ENCODE results near the gene MROH8. TPM values are rescaled to one million over a fixed set of nuclear protein-coding genes. Genes with fewer than 3 reads are reported as not detected.
"Not testable (repeated sequence)": the region's sequence is repeated elsewhere in the genome, so short reads cannot be mapped to it uniquely, and the experiment has no call there.

Gene MROH8
- polyA plus RNA-seq, 6 donors from 2014 or later: 0.89 to 3.9 (median 2.2) TPM

GRCh38 chr20:37126290-37126689, 53.1 kb downstream of the MROH8 start:
- not testable (repeated sequence) for H3K27me3 Mint-ChIP-seq; H3K9me3 Mint-ChIP-seq; H3K27ac Mint-ChIP-seq; H3K4me1 Mint-ChIP-seq; H3K4me3 Mint-ChIP-seq; DNase-seq; ATAC-seq (ENCODE audit: low read depth in 2 of 2); H3K36me3 Mint-ChIP-seq

- no peak for DNase-seq
- Mint-ChIP-seq H3K4me3 (no peak overlapping the region), H3K27me3 (no peaks in the 10 kb centered on the region), H3K27ac (no peak overlapping the region), H3K4me1 (no peaks in the 10 kb centered on the region), H3K36me3 (no peaks in the 10 kb centered on the region), H3K9me3 (no peaks in the 10 kb centered on the region)
- ATAC-seq (ENCODE audit: low read depth in 2 of 2): no peak
These were observed 55.9 kb downstream of the MROH8 start for GRCh38 chr20:37123441-37123840.

DNA sequence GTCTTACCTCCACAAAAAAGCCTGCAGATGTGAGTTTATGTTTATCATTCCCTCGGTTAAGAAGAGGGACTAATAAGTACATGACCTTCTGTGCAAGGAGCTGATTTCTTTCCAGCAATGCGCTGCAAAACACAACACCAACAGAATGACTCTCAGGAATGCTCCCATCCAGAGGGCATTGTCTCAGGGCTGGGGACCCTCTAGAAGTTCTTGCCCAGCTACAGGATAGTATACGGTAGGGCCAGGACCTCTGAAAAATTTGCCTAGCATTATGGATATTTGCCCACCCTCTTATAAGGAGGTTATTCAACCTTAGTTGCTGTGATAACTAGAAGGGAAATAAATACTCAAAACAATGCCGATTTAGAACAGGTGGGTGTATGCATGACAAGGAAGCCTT, 58.9 kb downstream of the MROH8 start:
- no peaks in the 10 kb centered on the region for H3K4me1 Mint-ChIP-seq
- H3K36me3 Mint-ChIP-seq: no peaks in the 10 kb centered on the region
- H3K9me3 Mint-ChIP-seq: no peaks in the 10 kb centered on the region
- H3K27me3 Mint-ChIP-seq: no peaks in the 10 kb centered on the region
- no peak overlapping the region for H3K4me3 Mint-ChIP-seq
- no peak for DNase-seq
- no peak overlapping the region for H3K27ac Mint-ChIP-seq
- ATAC-seq (ENCODE audit: low read depth in 2 of 2): no peak

DNA sequence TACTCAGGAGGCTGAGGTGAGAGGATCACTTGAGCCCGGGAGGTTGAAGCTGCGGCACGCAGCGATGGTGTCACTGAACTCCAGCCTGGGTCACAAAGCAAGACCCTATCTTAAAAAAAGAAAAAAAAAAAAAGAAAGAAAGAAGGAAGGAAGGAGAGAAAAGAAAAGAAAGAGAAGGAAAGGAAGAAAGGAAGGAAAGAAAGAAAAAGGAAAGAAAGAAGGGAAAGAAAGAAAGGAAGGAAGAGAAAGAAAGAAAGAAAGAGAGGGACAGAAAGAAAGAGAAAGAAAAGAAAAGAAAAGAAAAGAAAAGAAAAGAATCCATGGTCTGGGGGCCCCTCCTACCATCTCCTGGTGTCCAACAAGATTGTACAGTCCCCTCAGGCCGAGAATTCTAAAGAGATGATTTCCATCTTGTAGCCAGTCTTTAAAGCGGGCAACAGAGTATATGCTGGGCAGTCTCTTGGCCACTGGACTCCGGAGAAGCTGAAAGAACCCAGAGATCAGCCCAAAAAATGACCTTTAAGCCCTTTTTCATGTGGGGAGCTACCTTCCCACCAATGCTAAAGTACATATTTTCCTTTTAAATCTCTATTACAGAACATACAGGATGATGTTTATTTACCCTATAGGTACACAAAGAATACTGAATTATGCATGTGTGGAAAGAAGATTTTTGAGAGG, 59.9 kb downstream of the MROH8 start:
- H3K4me1 Mint-ChIP-seq: no peaks in the 10 kb centered on the region
- no peak overlapping the region for H3K27ac Mint-ChIP-seq
- ATAC-seq (ENCODE audit: low read depth in 2 of 2) (no peak), DNase-seq (no peak)
- H3K27me3 Mint-ChIP-seq: no peaks in the 10 kb centered on the region
- H3K36me3 Mint-ChIP-seq: no peaks in the 10 kb centered on the region
- no peak overlapping the region for H3K4me3 Mint-ChIP-seq
- H3K9me3 Mint-ChIP-seq: no peaks in the 10 kb centered on the region

- peak overlapping the region in 1 of 6 donors; percentile 30 for H3K27ac Mint-ChIP-seq
- no peak overlapping the region for H3K4me3 Mint-ChIP-seq
- H3K4me1 Mint-ChIP-seq: no peaks in the 10 kb centered on the region
- H3K9me3 Mint-ChIP-seq: no peaks in the 10 kb centered on the region
- H3K27me3 Mint-ChIP-seq: no peaks in the 10 kb centered on the region
- ATAC-seq (ENCODE audit: low read depth in 2 of 2) (no peak), DNase-seq (no peak)
- H3K36me3 Mint-ChIP-seq: no peaks in the 10 kb centered on the region
These were observed 65.3 kb downstream of the MROH8 start for GRCh38 chr20:37114012-37114411.

DNA sequence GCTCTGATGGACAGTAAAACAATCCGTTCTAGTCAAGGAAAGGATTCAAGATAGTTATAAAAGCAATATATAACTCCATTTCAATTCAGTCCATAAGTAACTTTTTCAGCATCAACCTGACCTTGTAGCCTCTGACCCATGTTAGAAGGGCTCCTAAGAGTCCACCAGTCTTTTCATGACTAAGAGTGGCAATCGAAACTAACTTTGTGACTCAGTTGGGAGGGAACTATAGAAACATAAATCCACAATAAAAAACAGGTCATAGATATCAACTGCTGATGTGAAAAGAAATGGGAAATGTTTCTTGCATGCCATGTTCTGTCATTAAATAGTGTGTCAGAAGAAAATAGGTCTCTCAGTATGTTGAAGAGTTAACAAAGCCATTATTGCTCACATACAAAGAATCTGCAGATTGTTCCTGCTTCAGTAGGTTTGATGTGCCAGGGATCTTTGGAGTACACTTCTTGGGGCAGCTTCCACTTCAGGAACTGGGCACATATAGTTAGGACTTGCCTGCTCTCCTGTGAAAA, 67.4 kb downstream of the MROH8 start:
- H3K4me1 Mint-ChIP-seq: no peaks in the 10 kb centered on the region
- H3K27ac Mint-ChIP-seq: peak overlapping the region in 1 of 6 donors; percentile 38
- H3K4me3 Mint-ChIP-seq: no peak overlapping the region
- H3K27me3 Mint-ChIP-seq: no peaks in the 10 kb centered on the region
- ATAC-seq (ENCODE audit: low read depth in 2 of 2) (no peak), DNase-seq (no peak)
- H3K9me3 Mint-ChIP-seq: no peaks in the 10 kb centered on the region
- no peaks in the 10 kb centered on the region for H3K36me3 Mint-ChIP-seq

DNA sequence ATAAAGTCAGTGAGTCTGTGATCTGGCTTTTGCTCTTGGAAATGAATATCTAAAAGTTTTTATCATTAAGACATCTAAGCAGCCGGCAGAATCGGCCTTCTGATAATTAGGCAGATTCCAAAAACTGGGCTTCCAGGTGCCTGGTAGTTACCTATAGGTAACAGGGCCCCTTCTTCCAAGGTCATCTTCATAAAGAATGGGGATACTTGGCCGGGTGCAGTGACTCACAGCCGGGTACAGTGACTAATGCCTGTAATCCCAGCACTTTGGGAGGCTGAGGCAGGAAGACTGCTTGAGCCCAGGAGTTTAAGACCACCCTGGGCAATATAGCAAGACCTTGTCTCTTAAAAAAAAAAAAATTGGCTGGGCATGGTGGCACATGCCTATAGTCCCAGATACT, 70.7 kb downstream of the MROH8 start:
- DNase-seq: no peak
- Mint-ChIP-seq H3K9me3 (no peaks in the 10 kb centered on the region), H3K4me1 (no peaks in the 10 kb centered on the region), H3K36me3 (no peaks in the 10 kb centered on the region), H3K27ac (no peak overlapping the region), H3K4me3 (no peak overlapping the region), H3K27me3 (no peaks in the 10 kb centered on the region)
- ATAC-seq (ENCODE audit: low read depth in 2 of 2): no peak

DNA sequence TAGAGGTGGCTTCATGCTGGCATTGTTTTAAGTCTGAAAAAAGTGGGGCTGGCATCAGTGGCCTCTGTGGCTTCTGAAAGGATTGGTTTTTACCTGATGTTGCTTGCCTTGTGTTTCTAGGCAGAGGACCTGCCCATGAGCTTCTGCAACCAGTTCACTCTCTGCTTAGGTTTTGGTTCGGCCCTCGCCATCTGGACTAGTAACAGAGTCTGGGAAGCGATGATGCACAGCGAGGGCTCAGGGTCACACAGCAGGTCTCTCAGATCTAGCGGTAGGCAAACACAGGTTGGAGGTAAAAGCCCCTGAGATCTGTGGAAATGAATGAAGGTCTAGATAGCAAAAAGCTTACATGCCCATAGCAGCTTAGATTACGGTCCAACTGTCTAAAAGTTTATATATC, 76.8 kb downstream of the MROH8 start:
- H3K4me1 Mint-ChIP-seq: no peaks in the 10 kb centered on the region
- no peaks in the 10 kb centered on the region for H3K9me3 Mint-ChIP-seq
- DNase-seq (no peak), ATAC-seq (ENCODE audit: low read depth in 2 of 2) (no peak)
- no peaks in the 10 kb centered on the region for H3K27me3 Mint-ChIP-seq
- peak overlapping the region in 1 of 6 donors; percentile 29 for H3K27ac Mint-ChIP-seq
- no peaks in the 10 kb centered on the region for H3K36me3 Mint-ChIP-seq
- no peak overlapping the region for H3K4me3 Mint-ChIP-seq

DNA sequence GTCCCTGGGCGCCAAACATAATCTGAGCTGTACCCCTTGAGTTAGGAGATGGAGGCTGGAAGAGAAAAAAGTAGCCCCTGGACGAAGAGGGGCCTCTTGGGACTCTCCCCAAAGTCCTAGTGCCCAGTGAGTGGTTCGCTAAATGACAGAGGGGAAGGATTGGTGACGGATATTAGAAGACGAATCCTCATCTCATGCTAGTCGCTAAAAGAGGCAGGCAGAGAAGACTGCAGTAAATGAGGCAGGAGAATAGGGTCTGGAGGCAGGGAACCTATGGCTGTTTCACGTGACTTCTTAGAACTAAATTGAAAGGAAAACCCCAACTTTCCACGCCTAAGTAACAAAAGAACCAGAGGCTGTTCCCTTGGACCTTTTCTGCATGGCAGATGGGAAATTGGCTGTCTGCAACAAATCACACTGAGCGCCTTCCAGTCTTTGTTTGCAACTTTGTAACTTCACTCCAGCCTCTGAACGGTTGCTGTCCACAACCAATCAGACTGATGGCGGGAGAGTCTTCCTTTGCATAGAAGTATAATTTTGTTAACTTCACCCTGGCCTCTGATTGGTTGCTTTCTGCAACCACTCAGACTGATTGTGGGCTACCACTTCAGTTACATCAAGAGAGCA, 82.8 kb downstream of the MROH8 start:
- DNase-seq: no peak
- Mint-ChIP-seq H3K27ac (peak overlapping the region; percentile 98 to 100 (median 100)), H3K4me3 (peak overlapping the region; percentile 91 to 100 (median 99)), H3K27me3 (no peaks in the 10 kb centered on the region), H3K4me1 (peaks cover 24 to 36% (median 30%) of the 10 kb centered on the region in 3 donors), H3K9me3 (no peaks in the 10 kb centered on the region), H3K36me3 (peaks cover 0 to 9% of the 10 kb centered on the region in 2 donors)
- no peak for ATAC-seq (ENCODE audit: low read depth in 2 of 2)

GRCh38 chr20:37095599-37096414, 83.5 kb downstream of the MROH8 start, which contains the start of gene RBL1:
Gene RBL1 (minus strand): TSS chr20:37095997. CDS start chr20:37095928, 69 bp downstream.
- Mint-ChIP-seq H3K27ac (peak within 1 kb of the TSS; percentile 98 to 100 (median 100)), H3K36me3 (peaks cover 0 to 9% of the 10 kb centered on the region in 2 donors), H3K27me3 (no peaks in the 10 kb centered on the region), H3K4me1 (peaks cover 24 to 36% (median 30%) of the 10 kb centered on the region in 3 donors), H3K4me3 (peak within 1 kb of the TSS; percentile 91 to 100 (median 99)), H3K9me3 (no peaks in the 10 kb centered on the region)
- DNase-seq: peak; percentile 91
- peak; percentile 88 to 90 for ATAC-seq (ENCODE audit: low read depth in 2 of 2)

DNA sequence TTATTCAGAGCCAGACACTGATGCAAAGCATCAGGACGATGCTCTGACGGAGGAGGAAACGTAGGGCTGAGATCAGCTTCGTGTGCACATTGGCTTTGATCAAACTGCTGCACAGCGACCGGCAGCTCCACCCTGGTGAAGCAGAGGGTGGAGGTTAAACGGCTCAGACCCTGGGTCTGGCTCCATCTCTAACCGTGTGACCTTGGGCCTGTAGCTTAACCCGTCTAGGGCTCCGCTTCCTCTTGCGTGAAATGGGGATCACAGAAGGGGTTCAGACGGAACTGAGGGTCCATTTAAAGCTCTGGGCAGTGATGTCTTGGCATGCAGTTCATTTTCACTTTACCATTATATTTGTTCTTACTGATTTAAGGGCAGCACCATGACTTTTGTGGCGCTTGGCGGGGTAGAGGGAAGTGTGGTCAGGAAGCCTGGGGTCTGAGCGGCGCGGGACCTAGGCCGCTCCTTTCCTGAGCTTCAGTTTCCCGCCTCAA, 84.2 kb downstream of the MROH8 start:
- DNase-seq: no peak
- H3K4me3 Mint-ChIP-seq: peak overlapping the region; percentile 91 to 100 (median 99)
- peaks cover 24 to 36% (median 30%) of the 10 kb centered on the region in 3 donors for H3K4me1 Mint-ChIP-seq
- H3K9me3 Mint-ChIP-seq: no peaks in the 10 kb centered on the region
- H3K27ac Mint-ChIP-seq: peak overlapping the region; percentile 61 to 98 (median 80)
- no peaks in the 10 kb centered on the region for H3K27me3 Mint-ChIP-seq
- peak; percentile 6 to 8 for ATAC-seq (ENCODE audit: low read depth in 2 of 2)
- peaks cover 0 to 9% of the 10 kb centered on the region in 2 donors for H3K36me3 Mint-ChIP-seq

GRCh38 chr20:37090407-37090806, 88.9 kb downstream of the MROH8 start:
- DNase-seq (no peak), ATAC-seq (ENCODE audit: low read depth in 2 of 2) (no peak)
- peak overlapping the region in 1 of 6 donors; percentile 21 for H3K27ac Mint-ChIP-seq
- no peaks in the 10 kb centered on the region for H3K9me3 Mint-ChIP-seq
- no peaks in the 10 kb centered on the region for H3K27me3 Mint-ChIP-seq
- H3K4me3 Mint-ChIP-seq: no peak overlapping the region
- peaks cover 0 to 4% of the 10 kb centered on the region in 2 donors for H3K36me3 Mint-ChIP-seq
- peaks cover 17 to 32% (median 30%) of the 10 kb centered on the region in 3 donors for H3K4me1 Mint-ChIP-seq

GRCh38 chr20:37081717-37082289, 97.5 kb downstream of the MROH8 start:
- Mint-ChIP-seq H3K27ac (peak overlapping the region in 2 of 6 donors; percentile 40 to 59), H3K4me3 (no peak overlapping the region), H3K4me1 (peaks cover 4 to 15% (median 8%) of the 10 kb centered on the region in 3 donors), H3K27me3 (no peaks in the 10 kb centered on the region), H3K9me3 (no peaks in the 10 kb centered on the region), H3K36me3 (no peaks in the 10 kb centered on the region)
- no peak for ATAC-seq (ENCODE audit: low read depth in 2 of 2)
- peak; percentile 4 for DNase-seq
